NOMO-1 treated with DMSO at 0.1 percent for 48 hours (cell line): ENCODE results near the gene CCDC177.

Source experiments
- DNase-seq: peaks from one replicate; lab custom pipeline; 2025; ENCODE audit not compliant: unreplicated experiment; lab: John Stamatoyannopoulos, UW

Gene CCDC177

DNA sequence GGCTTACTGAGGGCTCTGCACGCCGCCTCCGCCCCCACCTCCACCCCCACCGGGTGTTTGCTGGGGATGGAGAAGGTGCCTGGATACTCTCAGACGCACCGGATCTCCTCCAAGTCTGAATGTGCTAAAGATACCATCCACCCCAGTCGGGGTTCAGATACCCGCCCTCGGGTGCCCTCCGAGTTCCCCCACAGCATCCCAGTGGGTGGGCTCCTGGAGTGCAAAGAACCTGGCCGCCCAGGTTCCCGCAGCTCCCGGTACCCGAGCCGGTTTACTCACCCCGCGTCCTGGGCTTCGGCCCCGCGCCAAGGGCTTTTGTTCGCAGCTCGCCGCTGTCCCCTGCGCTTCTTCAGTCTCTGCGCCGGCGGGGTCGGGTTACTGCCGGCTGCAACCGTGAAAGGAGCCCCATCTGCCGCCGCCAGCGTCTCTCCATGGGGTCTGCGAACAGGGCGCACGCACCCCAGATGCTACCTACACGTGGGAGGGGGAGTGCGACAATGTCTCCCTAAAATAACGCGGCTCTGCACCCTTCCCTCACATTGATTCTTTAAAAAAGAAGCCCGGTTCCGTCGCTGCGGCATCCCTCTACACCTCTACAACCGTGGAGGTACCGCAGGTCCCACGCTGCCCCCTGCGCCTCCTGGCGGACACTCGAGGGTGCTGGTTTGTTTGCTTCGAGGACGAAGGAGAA is at the start of gene CCDC177:
Gene CCDC177 (minus strand): TSS at position 609 of the 691 bp plus-strand sequence. CDS start 1,249 bp downstream, outside the sequence.
- DNase-seq, result no peak

DNA sequence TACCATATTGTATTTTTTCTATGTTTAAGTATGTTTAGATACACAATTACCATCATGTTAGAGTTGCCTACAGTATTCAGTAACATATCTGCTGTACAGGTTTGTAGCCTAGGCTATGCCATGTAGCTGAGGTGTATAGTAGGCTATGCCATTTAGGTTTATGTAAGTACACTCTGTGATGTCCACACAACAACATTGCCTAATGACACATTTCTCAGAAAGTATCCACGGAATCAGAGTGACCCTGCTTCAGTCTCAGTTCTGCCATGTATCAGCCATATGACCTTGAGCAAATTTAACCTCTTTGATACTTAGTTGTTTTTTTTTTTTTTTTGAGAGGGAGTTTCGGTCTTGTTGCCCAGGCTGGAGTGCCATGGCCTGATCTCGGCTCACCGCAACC is 49.5 kb upstream of the CCDC177 start:
- no peak for DNase-seq

DNA sequence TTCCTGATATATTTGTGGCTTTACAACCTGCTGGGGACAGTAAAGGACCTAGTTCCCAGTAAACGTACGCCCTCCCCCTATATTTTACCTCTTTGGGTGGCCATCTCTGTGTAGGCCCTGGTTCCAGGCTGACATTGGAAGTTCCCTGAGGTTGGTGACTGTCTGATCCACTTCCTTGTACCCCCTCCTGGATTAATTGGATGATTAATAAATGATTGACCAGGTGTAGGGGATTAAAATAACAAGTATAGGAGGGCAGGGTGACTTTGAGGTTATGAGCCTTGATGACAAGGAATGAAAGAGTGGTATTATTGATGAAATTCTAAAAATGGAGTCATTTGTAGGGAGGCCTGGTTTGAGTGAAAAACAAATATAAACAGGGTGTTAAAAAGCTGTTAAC is 46.3 kb upstream of the CCDC177 start:
- no peak for DNase-seq

DNA sequence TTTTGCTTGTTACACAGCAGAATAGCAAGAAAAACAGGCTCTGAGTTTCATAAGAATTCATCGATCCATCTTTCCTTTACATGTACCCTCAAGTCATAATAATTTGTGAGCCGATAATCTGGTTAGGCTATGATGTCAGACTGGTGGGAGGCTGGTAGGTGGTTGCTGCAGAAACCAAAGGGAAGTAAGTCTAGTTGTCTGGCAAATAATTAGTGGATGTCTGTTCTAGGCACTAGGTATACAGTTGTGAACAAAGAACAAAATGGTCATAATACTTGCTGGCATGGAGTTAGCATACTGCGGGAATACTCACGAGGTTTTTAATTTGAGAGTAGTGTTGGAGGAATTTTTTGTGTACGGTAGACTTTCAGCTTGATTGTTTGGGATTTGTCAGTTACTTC is 45.5 kb upstream of the CCDC177 start:
- DNase-seq, result peak; percentile 3

DNA sequence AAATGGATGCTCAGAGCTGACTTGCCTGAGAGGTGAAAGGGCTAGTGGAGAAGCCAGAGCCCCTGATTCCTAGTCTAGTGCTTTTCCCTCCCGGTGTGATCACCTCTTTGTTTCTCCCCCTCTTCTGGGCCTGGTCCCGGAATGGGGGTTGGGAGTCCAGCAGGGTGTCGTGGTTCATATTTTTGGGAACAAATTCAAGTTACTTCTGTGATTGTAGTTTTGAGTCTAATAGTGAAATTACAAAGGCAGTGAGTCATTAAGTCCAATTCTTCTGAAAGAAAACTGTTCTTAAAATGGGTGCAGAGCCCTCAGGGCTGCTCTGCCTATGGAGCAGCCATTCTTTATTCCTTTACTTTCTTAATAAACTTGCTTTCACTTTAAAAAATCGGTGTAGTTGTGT is 44.3 kb upstream of the CCDC177 start:
- no peak for DNase-seq

DNA sequence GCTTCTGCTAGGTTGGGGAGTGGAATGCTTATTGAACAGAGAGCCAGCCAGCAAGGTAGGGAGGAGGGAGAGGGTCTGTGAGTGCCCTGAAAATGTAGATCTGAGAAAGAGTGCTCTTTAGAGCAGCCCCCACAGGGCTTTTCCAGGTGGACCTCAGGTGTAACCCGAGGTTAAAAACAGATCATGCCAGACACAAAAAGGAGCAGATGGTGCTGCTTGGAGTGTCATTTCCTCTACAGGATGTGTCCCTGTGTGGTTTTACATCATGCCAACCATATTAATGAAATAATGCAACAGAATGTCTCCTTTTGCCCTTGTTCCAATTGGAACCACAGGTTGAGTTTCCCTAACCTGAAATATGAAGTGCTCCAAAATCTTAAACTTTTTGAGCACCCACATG is 43.1 kb upstream of the CCDC177 start:
- no peak for DNase-seq

DNA sequence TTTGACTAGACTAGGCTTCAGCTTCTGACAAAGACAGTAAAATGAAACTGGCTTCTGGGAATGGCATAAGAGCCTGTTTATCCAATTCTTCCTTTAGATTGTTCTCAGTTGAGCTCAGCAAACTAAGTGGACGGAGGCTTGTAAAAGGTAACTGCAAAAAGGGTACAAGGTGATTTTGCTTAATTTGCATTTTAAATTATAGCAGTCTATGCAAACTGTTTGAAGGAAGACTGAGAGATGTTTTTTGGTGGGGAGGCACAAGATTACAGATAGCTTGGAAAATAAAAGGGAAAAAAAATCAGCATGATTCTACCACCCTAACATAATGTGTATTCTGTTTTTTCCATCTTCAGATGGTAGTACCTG is 41.7 kb upstream of the CCDC177 start:
- DNase-seq, result no peak

DNA sequence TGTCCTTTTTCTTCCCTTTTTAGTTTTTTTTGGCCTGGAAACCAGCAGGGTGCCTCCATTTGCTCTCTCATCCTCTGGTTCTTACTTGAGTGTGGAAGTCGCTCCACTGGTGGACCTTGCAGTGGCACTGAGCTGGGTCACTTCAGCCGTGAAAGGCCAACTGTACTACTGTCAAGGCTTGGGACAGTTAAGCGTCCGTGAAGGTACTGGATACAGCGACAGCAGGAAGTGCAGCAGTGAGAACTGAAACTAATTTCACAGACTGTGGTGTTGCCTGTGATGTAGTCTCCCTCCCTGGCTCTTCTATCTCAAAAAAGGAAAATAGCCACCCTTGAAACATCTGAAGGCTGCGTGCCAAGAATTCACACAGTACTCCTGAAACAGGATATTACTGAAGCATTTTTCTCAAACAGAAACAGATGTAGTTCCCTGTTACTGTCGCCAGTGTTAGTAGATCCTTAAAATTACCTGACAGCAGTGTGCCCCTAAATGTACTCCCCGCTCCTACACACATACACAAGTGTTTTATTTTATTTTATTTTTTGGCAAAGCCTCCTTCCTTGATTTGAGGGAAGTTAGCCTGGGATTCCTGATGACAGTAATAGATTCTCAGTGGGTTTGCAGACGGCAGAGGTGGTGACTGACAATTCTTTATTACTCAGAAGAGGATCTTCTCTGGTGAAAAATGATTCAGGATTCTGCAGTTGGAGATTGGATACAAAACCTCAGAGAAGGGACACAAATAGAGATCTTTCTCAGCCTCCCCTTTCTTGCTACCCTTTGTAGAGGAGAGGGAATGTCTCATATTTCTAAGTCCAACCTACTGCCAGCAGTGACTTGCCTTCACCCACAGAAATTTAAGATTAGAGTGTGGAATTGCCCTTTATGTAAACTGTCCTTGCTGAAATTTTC is 41.1 kb upstream of the CCDC177 start:
- DNase-seq, result peak; percentile 93

DNA sequence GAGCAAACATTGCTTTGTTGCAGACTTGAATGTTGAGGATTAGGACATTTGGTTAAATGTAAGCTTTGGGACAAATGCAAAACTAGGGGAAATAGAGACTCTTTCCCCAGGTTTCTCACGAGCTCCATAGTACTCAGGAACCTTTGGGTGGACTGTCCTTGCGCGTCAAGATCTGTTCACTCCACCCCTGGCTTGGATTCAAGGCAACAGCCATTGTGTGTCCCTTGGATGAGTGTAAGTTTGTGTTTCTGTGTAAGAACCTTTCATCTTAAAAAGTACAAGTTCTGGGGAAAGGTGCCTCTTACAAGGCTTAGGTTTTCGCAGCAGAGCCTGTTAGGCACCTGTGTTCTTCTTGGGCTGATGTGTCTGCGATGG is 40.4 kb upstream of the CCDC177 start:
- no peak for DNase-seq

DNA sequence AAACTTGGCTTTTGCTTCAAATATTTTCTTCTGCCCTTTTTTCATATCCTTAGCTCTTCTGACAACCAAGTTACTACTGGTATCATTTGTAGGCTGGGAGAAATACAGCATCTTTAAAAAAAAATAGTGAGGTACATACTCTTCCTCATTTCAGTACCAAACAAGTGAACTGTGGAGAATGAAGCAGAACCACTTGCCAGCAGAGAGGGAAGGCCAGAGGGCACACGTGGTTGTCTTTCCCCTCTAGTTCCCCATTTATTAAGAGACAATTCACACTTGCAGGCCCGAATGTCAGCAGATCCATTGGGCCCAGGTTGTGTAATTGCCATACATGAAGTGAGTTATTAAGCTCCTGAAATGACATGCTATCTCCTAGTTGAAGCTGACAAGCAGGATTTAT is 39.9 kb upstream of the CCDC177 start:
- peak; percentile 90 for DNase-seq

DNA sequence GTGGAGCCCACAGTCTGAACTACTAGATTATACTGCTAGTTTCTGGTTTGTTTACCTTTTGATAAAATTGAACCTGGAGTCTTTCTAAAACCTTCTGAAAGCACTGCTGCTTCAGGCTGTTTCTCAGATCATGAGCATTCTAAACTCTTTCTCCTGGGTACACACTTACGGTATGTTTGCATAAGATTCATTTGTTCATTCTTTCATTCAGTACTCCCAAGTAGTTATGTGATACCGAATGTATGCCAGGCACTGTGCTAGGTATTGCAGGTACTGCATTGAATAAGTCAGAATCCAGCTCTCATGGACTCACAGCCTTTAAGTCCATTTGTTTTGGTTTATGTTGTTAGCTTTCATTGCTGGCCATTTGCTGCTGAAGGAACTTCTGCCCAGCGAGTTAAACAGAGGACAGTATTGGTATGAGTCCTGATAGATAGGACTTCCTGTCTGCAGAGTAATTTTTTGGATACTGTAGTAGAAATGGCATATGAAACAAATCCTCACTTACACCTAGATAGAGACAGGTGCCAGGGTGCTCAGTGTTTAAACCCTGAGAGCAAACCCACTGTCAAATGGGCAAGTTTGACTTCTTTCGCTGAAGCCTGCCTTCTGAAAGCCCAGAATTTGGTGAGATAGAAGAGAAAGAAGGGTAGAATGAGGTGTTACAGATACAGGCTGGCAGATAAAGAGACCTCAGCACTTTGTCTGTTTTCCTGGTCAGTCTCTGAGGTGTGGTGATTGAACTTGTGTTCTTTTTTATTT is 38.8 kb upstream of the CCDC177 start:
- DNase-seq, result no peak

DNA sequence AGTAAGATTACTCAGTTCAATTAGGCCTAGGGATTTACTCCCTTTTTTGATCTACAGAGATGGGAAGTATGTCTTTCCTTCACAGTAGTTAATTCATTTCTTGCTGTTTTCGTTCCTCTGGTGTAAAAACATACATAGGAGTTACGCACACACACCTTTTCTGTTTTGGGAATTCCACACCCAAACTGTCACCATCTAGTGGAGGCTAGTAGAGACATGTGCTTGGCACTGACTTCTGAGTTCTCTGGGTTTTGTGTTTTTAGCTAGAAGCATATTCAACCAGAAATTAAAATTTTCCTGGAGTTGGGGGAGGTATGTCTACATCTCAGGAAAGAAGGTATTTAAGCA is 38.1 kb upstream of the CCDC177 start:
- DNase-seq, result no peak

DNA sequence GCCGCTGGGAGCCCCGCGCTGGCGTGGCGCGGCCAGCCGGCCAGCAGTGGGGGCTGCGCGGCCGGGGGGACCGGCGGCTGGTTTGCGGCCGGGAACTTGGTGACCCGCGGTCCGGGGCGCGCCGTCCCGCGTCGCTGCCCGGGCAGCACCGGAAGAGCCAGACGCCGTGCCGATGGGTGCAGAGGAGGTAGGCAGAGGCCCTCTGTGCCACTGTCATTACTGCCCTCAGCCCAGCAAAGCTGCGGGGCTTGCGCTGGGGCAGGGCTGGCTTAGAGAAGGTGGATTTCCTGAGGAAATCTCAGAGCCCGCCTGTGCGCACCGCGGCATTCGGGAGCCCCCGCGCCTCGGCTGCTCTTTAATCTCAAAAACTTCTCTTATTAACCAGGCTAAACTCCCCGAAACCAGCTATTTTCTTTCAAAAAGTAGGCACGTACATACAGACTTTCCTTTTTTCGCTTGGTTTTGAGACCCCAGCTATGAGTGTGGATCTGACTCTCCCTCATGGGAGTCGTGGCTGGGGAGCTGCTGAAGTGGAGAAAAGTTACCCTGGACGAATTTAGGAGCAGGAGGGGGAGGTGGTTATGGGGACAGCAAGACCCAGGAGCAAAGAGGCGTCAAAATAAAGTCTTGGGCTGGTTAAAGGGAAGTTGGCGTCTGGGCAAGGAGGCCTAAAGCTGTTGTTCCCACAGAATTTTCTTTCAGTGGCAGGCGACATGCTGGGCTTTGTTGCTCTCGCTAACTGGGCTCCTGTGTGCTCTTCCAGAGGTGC is 37.5 kb upstream of the CCDC177 start:
- peak; percentile 31 for DNase-seq

DNA sequence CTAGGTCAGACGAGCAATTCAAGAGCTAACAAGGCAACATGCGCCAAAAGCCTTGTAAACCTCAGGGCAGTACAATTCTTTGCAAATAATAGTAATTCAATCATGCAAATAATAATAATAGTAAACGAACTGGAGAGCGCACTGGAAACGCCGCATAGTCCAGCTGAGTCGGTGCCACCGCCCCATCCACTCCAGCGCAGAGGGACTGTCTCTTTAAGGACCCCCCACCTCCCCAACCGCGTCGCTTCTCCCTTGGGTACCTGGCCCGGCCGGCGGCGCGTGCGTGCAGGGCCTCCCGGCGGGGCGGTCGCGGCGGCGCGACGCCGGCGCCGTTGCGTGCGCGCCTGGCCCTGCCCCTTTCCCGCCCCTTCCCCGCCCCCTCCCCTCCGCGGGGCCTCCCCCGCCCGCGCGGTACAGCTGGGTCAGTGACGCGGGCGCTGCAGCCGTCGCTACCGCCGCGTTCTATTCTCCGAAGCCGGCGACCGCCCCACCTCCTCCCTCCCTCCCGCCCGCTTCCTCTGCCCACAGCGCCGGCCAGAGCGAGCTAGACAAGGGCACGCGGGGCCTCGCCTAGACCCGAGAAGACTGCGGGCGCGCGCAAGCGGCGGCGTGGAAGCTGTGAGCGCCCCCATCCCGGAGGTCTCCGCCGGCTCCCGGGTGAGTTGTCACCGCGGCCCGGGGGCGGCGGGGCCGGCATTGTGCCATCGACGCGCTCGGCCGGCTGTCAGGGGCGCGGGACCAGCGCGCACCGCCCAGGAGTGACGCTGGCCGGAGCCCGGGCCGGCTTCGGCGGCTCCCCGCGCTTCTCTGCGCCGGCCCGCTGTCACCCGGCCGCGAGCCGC is 36.7 kb upstream of the CCDC177 start, which contains the start of gene SUSD6:
Gene SUSD6 (plus strand): TSS at position 425 of the 842 bp plus-strand sequence. CDS start 46,997 bp downstream, outside the sequence.
- DNase-seq, result peak; percentile 94

DNA sequence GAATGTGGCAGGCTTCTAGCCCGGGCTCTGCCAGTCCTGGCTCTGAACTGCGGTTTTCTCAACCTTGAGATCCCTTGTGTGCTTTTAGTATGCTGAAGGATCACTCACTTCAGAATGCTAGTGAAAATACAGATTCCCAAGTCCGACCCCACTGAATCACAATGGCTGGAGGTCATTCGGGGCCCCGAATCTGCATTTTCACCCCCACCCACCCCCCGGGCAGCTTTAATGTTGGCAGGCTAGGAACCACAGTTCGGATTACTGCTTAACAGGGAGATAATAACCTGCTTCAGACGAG is 36.2 kb upstream of the CCDC177 start:
- DNase-seq, result no peak

DNA sequence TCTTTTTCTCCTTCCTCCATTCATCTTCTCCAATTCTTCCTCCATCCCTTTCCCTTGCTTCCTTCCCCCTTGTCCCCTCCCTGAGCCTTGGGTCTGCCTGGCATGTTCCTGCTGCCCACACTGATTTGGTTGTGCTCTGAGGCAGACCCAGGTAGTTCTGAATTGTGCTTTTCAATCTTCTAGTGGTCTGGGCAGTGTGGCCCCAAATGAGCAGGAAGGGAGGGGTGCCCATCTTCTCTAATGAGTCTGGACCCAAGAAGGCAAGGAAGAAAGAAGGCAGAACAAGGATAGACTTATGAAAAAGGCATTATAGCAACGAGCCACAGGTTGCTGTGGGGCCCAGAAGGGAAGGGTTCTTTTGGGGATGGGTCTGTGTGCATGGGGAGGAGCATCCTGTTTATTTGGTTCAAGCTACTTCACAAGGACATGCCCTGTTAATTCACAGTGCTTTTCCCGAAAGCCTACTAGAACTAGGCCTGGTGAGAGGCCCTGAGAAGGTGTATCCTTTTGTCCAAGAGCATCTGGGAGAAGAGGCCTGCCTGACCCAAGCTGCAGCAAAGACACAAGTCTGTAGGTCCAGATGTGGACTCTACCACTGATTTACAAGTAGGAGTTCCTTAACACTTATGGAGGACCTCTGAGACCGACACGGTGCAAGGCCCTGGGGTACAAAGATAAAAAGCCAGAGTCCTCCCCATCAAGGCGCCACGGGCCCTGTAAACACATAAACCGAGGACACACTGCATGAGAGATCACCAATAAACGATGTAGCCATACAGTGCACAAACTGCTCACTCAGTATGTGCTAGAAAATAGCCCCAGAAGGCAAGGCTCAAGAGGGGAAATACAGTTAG is 35.6 kb upstream of the CCDC177 start:
- no peak for DNase-seq

DNA sequence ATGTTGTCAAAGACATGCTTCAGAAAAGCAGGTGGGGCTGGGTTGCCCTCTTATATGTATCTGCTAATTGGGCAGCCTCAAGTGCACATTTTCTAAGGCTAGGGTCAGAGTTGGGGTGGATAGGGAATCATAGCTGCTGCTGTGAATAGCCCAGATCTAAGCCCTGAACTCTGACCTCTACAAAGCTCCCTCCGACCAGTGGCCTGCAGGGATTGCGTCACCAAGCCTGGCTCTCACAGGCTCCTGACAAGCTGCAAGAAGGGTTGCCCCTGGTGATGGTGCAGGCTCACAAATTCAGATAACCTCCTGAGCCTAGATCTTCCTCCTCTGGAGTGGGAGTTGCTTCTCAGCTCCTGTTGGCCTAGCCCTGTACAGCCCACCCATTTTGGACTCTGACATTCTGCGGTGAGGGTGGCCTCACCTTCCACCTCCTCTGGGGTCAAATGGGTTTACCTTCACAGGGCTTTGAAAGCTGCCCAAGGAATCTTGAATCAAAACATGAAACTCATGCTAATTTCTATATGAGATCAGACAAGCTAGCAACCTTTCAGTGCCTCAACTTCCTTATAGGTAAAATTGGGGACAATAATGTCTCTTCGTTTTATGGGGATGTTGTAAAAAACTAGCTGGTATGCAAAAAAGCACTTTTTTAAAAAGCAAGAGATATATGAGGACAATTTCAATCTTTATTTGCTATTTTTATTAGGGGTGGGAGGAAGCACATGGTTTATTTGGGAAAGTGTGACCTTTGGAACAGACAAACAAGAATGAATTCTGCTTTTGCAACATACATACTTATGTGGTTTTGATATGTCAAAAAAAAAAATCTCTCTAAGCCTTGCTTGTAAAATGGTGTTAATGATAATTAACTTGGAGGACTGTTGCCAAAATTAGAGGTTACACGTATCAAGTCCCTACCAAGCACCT is 31.9 kb upstream of the CCDC177 start:
- peak; percentile 18 for DNase-seq

DNA sequence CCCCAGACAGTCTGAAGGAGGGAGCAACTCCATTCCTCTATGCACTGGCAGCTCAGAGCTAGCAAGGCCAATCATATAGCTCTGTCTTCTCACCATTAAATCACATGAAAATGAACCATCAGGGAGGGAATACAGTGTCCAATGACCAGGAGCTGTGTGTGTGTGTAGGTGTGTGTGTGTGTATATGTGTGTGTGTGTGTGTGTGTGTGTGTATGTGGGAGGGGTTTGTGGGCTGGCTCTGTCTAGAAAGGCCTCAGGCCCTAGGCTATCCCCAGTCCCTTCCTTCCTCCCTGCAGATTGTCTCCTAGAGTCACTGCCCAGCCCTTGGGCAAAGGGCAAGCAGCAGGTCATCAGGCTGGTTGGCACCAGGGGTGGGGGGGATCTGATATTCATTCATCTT is 31.1 kb upstream of the CCDC177 start:
- no peak for DNase-seq
